COLO668 (cell line): Measurements from ENCODE around the gene ATOH8.

Source experiments
- DNase-seq: peaks from one replicate; lab custom pipeline; 2025; ENCODE audit not compliant: unreplicated experiment; lab: John Stamatoyannopoulos, UW

ATOH8 gene

DNA sequence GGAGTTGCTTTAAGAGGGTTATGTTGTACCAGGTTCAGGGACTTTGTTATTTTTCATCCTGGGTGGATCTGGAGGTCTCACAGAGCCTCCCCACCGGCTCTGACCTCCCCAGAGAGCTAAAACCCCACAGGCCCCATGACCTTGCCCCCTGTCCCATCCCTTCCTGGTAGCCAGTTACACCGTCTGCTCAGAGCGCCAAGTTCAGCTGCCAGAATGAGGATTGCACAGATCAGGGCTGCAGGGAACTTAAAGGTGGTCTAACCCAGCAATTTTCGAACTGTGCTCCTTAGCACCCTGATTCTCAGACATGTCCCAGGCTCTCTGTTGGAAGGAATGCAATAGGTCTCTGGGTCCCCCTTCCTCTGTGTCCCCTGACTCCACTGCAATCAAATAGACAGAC, 32.1 kb downstream of the ATOH8 start:
- DNase-seq = no peak

- DNase-seq = no peak
Measured at GRCh38 chr2:85786444-85786843, 32.7 kb downstream of the ATOH8 start.

DNA sequence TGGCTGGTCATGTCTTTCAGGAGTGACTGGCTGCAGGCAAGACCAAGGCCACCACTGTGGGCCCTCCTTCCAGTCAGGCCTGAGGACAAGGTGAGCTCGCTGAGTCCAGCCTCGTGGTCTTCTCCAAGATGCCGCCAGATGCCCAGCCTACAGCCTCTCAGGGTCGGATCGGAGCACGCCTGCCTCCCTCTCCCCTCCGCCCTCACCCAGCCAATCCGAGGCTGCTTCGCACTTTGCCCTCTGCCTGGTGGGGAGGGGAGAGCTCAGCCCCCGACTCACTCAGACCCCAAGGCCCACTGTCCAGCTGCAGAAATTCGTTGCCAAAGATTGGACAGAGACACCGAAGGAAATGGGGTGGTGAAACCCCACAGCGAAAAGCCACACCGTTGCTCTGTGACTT, 33.1 kb downstream of the ATOH8 start:
- DNase-seq = no peak

GRCh38 chr2:85787282-85787980, 33.6 kb downstream of the ATOH8 start:
- DNase-seq = no peak

DNA sequence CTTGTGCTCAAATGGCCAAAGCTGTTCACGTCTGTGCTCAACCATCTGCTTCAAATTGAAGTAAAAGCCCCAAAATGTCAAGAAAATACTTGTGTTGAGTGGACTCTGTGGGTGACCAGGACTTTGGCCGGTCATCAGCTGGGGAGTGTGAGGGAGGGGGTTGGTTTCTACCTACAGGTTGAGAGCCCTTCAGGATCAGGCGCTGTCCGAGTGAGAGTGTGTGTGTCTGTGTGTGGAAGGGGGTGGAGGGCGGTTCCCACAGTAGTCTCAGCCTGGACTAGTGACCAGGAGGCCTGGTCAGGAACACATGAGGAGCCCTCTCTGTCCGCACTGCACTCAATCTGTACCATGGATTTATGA, 34.2 kb downstream of the ATOH8 start:
- DNase-seq = no peak

GRCh38 chr2:85788603-85789002, 34.8 kb downstream of the ATOH8 start:
- no peak for DNase-seq

GRCh38 chr2:85789271-85789670, 35.5 kb downstream of the ATOH8 start:
- DNase-seq = no peak

- DNase-seq = no peak
Measured at GRCh38 chr2:85790032-85790431, 36.2 kb downstream of the ATOH8 start.

DNA sequence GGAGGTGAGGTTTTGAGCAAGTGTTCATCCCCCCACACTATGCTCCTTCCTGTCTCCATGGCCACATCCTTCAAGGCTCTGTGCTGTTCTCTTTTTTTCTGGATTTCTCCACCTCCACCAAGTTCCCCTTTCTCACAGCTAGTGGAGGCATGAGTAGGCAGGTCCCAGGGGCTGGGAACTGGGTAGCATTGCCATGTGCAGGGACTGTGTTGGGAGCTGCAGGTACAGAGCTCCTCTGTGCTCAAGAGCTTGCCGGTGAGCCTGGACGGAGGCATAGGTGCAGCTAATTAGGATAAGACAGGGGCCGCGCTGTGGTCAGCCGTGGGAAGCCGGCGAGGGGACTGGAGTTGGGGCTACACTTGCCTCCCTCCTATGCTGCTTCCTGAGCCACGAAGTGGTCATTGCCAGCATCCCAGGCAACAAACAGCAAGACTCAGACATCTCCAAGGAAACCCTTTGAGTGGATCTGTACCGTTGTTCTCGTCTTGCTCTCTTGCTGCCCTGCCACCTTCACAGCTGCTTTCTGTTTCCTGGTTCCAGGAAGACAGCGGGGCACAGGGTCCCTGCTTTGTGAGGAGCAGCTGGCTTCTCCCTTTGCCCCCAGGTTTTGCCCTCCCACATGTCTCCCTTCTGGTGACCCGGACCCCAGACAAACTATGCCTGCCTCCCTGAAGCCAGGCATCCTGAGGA, 36.9 kb downstream of the ATOH8 start:
- no peak for DNase-seq

- no peak for DNase-seq
Measured at GRCh38 chr2:85791704-85792565, 38.1 kb downstream of the ATOH8 start.

DNA sequence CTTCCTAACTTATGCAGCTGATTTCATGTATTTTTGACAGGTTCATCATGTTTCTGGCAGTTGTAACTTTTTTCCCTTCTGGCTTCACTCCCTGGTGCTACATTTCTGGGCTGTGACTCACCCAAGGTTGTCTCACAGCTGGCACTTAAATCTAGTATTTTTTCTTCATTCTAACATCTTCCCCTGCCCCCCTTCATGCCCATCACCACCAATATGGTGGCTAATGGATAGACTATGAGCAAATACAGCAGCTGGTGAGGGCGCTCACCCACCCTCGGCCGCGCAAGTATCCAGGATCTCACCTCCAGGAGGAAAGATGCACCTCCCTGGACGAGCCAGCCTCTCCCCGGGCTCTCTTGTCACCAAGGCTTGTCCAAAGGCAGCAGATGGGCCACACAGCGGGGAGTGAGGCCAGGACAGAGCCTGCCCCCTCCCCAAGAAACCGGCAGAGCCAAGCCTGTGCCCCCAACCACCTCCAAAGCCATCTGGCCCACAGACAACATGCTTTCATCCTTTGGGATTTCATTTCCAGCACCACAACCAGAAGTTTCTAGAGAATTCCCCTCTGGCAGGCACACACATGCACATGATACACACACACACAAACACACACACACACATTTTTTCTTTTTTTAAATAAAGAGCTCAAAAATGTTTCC, 39.1 kb downstream of the ATOH8 start:
- no peak for DNase-seq

DNA sequence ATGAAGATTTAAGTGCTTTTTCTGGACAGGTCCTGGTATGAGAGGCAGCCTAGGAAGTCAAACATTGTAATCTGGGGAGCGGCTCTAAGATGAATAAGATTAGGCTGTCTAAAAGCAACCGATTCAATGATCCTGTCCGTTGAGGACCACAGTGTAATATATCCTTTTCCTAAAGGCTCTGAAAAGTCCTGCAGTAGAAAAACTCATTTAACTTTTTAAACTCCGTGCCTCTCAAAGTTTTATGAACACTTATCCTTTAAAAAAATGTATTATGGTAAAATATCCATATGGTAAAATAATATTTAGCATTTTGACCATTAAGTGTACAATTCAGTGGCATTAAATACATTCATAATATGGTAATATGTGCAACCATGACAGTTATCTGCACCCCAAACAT, 39.8 kb downstream of the ATOH8 start:
- DNase-seq = no peak

- no peak for DNase-seq
Measured at GRCh38 chr2:85794038-85794441, 40.2 kb downstream of the ATOH8 start.

DNA sequence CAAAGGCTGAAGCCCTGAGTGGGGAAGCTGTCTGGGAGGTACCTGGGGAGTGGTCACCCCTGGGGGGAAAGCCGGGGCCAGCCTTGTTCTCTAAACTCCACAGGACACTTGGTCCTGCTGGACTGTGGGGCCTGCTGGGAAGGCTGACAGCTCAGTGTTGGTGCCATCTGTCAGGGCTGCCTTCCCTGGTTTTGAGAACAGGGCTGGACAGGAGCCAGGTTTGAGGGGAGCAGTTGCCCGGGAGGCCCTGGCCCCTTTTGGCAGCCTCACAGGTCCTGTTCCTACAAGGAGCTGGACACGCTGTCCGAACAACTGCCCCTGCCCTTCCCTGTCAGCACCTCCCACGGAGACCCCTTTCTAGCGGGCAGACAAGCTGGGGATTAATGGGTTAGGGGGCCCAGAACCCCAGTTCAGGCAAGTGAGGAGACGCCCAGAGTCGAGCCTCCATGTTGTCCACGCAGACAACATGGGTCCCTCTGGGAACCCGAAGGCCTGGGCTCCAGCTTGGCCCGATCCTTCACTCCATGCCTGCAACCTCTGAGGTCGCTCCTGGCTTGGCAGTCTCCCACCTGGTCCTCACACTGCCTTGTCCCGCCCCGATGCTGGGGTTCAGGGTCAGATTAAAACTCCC, 40.8 kb downstream of the ATOH8 start:
- no peak for DNase-seq

- no peak for DNase-seq
Measured at GRCh38 chr2:85795331-85796045, 41.7 kb downstream of the ATOH8 start.

DNA sequence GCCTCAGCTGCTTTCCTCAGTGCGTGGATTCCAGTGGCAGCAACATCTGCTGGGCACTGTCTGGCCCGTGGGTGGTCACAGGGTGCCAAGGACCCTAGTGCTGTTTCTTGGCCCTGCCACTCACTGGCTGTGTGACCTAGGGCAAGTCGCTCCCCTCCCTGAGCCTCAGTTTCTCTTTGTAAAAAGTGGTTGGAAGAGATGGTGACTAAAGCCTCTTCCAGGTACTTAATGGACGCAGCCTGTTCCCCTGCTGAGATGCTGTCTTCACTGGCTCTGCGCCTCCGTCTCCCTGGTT, 42.2 kb downstream of the ATOH8 start:
- no peak for DNase-seq

- DNase-seq = no peak
Measured at GRCh38 chr2:85796341-85797262, 42.8 kb downstream of the ATOH8 start.

DNA sequence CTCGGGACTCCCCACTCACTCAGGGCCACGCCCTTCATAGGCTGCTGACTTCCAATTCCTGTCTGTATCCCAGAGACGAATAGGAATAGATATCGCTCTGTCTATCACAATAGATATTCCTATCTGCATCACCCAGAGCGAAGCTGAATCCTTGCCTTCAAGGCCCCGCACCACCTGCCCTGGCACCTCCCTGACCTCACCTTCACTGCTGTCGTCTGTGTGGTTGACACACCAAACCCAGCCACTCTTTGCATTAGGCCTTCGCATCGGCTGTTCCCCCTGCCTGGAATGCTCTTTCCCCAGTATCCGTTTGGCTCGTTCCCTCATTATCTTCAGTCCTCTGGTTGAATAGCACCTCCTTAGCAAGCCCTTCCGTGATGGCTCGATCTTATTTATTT, 43.5 kb downstream of the ATOH8 start:
- no peak for DNase-seq

DNA sequence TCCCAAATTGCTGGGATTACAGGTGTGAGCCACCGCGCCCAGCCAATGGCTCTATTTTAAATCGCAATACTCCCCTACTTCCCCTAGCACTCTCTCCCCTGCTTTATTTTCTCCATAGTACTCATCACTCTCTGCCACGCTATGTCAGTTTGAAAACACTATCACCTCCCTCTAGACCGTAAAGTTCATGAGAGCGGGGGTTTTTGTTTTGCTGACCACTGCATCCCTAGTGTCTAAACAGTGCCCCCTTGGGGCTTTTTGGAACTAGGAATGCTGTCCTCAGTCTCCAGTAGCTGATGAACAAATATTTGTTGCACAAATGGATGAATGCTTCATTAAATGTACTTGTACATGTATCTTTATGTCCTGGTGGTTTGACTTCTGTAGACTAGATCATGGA, 44.1 kb downstream of the ATOH8 start:
- peak; percentile 8 for DNase-seq
